GM06990 (cell line): Measurements from ENCODE around the gene MPC1L.
"Not testable (repeated sequence)": the region's sequence is repeated elsewhere in the genome, so short reads cannot be mapped to it uniquely, and the experiment has no call there.

Experiments
- DNase-seq: peaks from one replicate; pipeline ENCODE4 v3.0.0-alpha.2; 2011; ENCODE audit not compliant: insufficient read length; ENCODE audit errors: extremely low read depth
- H3K27me3 ChIP-seq: replicated peaks from 2 replicates; pipeline ENCODE4 v1.6.0; 2011; ENCODE audit warnings: low read length; ENCODE audit not compliant: control insufficient read depth, insufficient read depth
- H3K36me3 ChIP-seq: 2 replicates; pipeline ENCODE4 v1.5.1; 2011; ENCODE audit warnings: low read length; ENCODE audit not compliant: control insufficient read depth, insufficient read depth
- H3K4me3 ChIP-seq: replicated peaks from 2 replicates; pipeline ENCODE4 v1.5.1; 2011; ENCODE audit warnings: low read depth, mild to moderate bottlenecking, control low read depth, low read length
- CTCF ChIP-seq: IDR thresholded peaks from 2 replicates; pipeline ENCODE4 v1.5.1; 2011; ENCODE audit warnings: low read length, control low read depth, mild to moderate bottlenecking, inconsistent platforms; ENCODE audit not compliant: insufficient read depth, poor library complexity, severe bottlenecking

Gene MPC1L

GRCh38 chrX:40579900-40580536 lies 43.2 kb upstream of the MPC1L start:
- no peak for TF ChIP-seq CTCF
- Histone ChIP-seq H3K36me3 (no peaks in the 10 kb centered on the region), H3K27me3 (no peaks in the 10 kb centered on the region), H3K4me3 (peak overlapping the region; percentile 85)
- DNase-seq, result no peak

GRCh38 chrX:40580537-40581335 lies 42.5 kb upstream of the MPC1L start, which contains the start of gene ATP6AP2:
Gene ATP6AP2 (plus strand): TSS chrX:40580970. CDS start chrX:40581066, 96 bp downstream.
- peak; percentile 90 for DNase-seq
- TF ChIP-seq CTCF, result no peak
- no peaks in the 10 kb centered on the region for H3K36me3 ChIP-seq
- peak within 1 kb of the TSS; percentile 85 for H3K4me3 ChIP-seq
- no peaks in the 10 kb centered on the region for H3K27me3 ChIP-seq

DNA sequence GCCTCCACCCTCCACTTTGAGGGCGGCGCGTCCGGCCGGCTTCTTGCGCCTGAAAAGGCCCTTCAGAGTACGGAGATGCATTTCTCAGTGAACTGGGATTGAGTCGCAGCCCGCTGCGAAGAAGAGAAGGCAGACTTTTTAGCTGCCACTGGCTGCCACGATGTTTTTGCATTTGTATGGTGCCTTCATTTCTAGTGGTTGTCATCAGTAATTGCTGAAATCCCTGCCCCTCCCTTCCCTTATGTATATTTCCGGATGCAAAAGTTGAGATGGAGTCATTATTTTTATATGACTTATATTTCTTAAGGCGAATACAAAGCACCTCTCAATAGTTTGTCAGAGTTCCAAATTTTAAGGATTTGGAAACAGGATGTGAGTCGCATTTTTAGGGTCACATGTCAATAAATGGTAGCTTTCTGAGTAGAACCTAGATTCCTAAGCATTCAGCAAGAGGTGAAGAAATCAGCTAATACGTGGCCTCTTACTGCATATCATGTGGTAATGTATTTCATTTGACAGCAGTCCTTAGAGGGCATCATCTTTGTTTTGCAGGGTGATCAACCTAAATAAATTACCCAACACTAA lies 41.8 kb upstream of the MPC1L start:
- H3K4me3 ChIP-seq, result peak overlapping the region; percentile 85
- no peak for TF ChIP-seq CTCF
- H3K27me3 ChIP-seq, result no peaks in the 10 kb centered on the region
- no peaks in the 10 kb centered on the region for H3K36me3 ChIP-seq
- DNase-seq, result no peak

GRCh38 chrX:40582178-40582577 lies 41.0 kb upstream of the MPC1L start:
- not testable (repeated sequence) for H3K27me3 ChIP-seq, H3K36me3 ChIP-seq, DNase-seq
- peak overlapping the region; percentile 85 for H3K4me3 ChIP-seq

- Histone ChIP-seq H3K27me3 (no peaks in the 10 kb centered on the region), H3K4me3 (no peak overlapping the region), H3K36me3 (no peaks in the 10 kb centered on the region)
- TF ChIP-seq CTCF, result no peak
- DNase-seq, result no peak
These were observed 40.4 kb upstream of the MPC1L start for GRCh38 chrX:40582811-40583210.

DNA sequence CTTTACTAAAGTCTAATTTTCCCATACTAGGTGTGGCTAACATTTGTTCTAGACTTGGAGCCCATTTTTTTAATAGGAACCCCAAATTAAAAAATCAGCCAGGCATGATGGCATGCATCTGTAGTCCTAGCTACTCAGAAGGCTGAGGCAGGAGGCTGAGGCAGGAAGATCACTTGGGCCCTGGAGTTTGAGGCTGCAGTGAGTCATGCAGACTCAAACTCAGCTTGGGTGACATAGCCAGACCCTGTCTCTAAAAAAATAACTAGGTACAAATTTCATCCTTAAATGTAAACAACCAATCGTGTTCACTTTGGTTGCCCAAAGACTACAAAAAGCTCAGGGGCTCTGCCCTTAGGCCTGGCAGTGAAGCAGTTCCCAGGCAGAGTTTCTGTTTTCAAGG lies 35.6 kb upstream of the MPC1L start:
- H3K27me3 ChIP-seq, H3K36me3 ChIP-seq, H3K4me3 ChIP-seq, DNase-seq: not testable (repeated sequence)

DNA sequence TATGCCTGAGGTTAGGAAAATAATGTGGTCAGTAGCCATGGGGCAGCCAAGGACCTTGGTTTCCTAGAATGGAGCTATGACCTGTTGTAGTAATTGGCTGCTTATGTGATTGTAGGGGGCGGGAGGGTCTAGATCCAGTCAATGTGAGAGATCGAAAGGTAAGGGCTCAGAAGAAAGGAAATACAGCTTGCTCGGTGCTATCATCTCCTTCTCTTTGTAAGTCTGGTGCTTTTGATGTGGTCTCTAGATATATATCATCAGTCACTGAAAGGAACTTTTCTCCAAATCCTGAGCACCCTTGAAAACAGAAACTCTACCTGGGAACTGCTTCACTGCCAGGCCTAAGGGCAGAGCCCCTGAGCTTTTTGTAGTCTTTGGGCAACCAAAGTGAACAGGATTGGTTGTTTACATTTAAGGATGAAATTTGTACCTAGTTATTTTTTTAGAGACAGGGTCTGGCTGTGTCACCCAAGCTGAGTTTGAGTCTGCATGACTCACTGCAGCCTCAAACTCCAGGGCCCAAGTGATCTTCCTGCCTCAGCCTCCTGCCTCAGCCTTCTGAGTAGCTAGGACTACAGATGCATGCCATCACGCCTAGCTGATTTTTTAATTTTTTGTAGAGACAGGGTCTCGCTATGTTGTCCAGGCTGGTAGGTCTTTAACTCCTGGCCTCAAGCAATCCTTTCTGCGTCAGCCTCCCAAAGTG lies 33.5 kb upstream of the MPC1L start:
- not testable (repeated sequence) for H3K36me3 ChIP-seq, H3K4me3 ChIP-seq, DNase-seq, H3K27me3 ChIP-seq
